Activated B cell treated with CpG ODN at 0.5 μM for 24 hours (primary cell): ENCODE data around the gene PRM1. TPM values are rescaled to one million over a fixed set of nuclear protein-coding genes. Genes with fewer than 3 reads are reported as not detected.

ENCODE experiments used
- ATAC-seq: fragments of 200-7000 bp; cut with Tn5 transposase; one replicate; pipeline ENCODE4 v1.10.0; 2021; ENCODE audit warnings: low read depth, mild to moderate bottlenecking, moderate library complexity
- CTCF ChIA-PET: fragments of 350-600 bp; sonication (Branson Sonifier 250); formaldehyde crosslinking; loops from one replicate; lab custom pipeline; 2021; ENCODE audit warnings: antibody characterized with exemption; lab: Charles Lee
- POLR2A ChIA-PET: fragments of 350-600 bp; sonication (Branson Sonifier 250); formaldehyde crosslinking; loops from one replicate; lab custom pipeline; 2021; ENCODE audit warnings: antibody characterized with exemption; lab: Charles Lee
- DNase-seq: peaks from one replicate; pipeline ENCODE4 v3.0.0; 2022
- H3K27ac Mint-ChIP-seq: one replicate; pipeline ENCODE4 v1.8.0; 2020; ENCODE audit warnings: mixed read lengths
- H3K27me3 Mint-ChIP-seq: one replicate; pipeline ENCODE4 v1.8.0; 2021; ENCODE audit warnings: mixed read lengths
- H3K36me3 Mint-ChIP-seq: one replicate; pipeline ENCODE4 v1.8.0; 2021; ENCODE audit warnings: low read depth, mixed read lengths
- H3K4me1 Mint-ChIP-seq: one replicate; pipeline ENCODE4 v1.8.0; 2021; ENCODE audit warnings: mixed read lengths
- H3K4me3 Mint-ChIP-seq: one replicate; pipeline ENCODE4 v1.8.0; 2020; ENCODE audit warnings: mild to moderate bottlenecking, mixed read lengths
- H3K9me3 Mint-ChIP-seq: one replicate; pipeline ENCODE4 v1.8.0; 2020; ENCODE audit warnings: mixed read lengths
- CTCF ChIP-seq: fragments of 200-600 bp; IDR thresholded peaks from one replicate; pipeline ENCODE4 v1.8.0; 2022; ENCODE audit warnings: antibody characterized with exemption, mild to moderate bottlenecking
- intact Hi-C: fragments of 100-400 bp; cut with micrococcal nuclease; formaldehyde crosslinking; loops from one replicate; pipeline ENCODE4 v1.15.1; 2024
- total RNA-seq: library from RNA; stranded (reverse); gene quantifications from 2 replicates; pipeline ENCODE4 v1.2.3, GENCODE V29; 2022

PRM1 gene
- total RNA-seq, 1 donor from 2014 or later: not detected

- H3K27ac Mint-ChIP-seq: no peak overlapping the region
Measured at GRCh38 chr16:11273721-11274324, 7.3 kb downstream of the PRM1 start.

GRCh38 chr16:11272921-11273720 lies 8.0 kb downstream of the PRM1 start, which contains the start of gene PRM3:
TSS of gene PRM3 (minus strand) at chr16:11273629. CDS start at chr16:11273595, 34 bp downstream.
- Mint-ChIP-seq H3K36me3 (no peaks in the 10 kb centered on the region), H3K4me1 (no peaks in the 10 kb centered on the region), H3K27ac (no peak within 1 kb of the TSS), H3K27me3 (no peaks in the 10 kb centered on the region), H3K4me3 (no peak within 1 kb of the TSS), H3K9me3 (no peaks in the 10 kb centered on the region)
- ChIA-PET CTCF (interaction anchor here (1.1 kb wide), 1 partner anchor 9 kb away, joined by 3 read pairs; no protein-coding TSS in a partner anchor), POLR2A (interaction anchor here (0.6 to 1.9 kb wide), 3 partner anchors 19 to 82 kb away, joined by 3 to 9 read pairs (median 4); no protein-coding TSS in a partner anchor)
- ATAC-seq (no peak), DNase-seq (no peak)
- intact Hi-C loops: no loop called here
- TF ChIP-seq CTCF: no peak

More at GRCh38 chr16:11273721-11274324, 7.3 kb downstream of the PRM1 start:
- no peaks in the 10 kb centered on the region for H3K27me3 Mint-ChIP-seq
- H3K36me3 Mint-ChIP-seq: no peaks in the 10 kb centered on the region
- POLR2A ChIA-PET: interaction anchor here (0.6 to 1.9 kb wide), 3 partner anchors 52 to 201 kb away, joined by 3 to 5 read pairs (median 4); no protein-coding TSS in a partner anchor
- H3K4me3 Mint-ChIP-seq: no peak overlapping the region
- TF ChIP-seq CTCF: no peak
- intact Hi-C loops: no loop called here
- CTCF ChIA-PET: no interaction called here
- no peaks in the 10 kb centered on the region for H3K9me3 Mint-ChIP-seq
- ATAC-seq (no peak), DNase-seq (no peak)
- peaks cover 2% of the 10 kb centered on the region for H3K4me1 Mint-ChIP-seq

- Mint-ChIP-seq H3K27me3 (no peaks in the 10 kb centered on the region), H3K4me3 (no peak overlapping the region), H3K36me3 (no peaks in the 10 kb centered on the region), H3K27ac (no peak overlapping the region), H3K9me3 (no peaks in the 10 kb centered on the region), H3K4me1 (no peaks in the 10 kb centered on the region)
- ATAC-seq: no peak
- no peak for TF ChIP-seq CTCF
- DNase-seq: no peak
- ChIA-PET POLR2A (interaction anchor here (0.6 to 0.9 kb wide), 2 partner anchors 20 to 24 kb away, joined by 3 to 9 read pairs; no protein-coding TSS in a partner anchor), CTCF (interaction anchor here (1.1 kb wide), 1 partner anchor 9 kb away, joined by 3 read pairs; no protein-coding TSS in a partner anchor)
- intact Hi-C loops: no loop called here
Measured at GRCh38 chr16:11272484-11272883, 8.6 kb downstream of the PRM1 start.

GRCh38 chr16:11271610-11272009 lies 9.5 kb downstream of the PRM1 start:
- ATAC-seq (no peak), DNase-seq (no peak)
- H3K4me3 Mint-ChIP-seq: no peak overlapping the region
- no peaks in the 10 kb centered on the region for H3K4me1 Mint-ChIP-seq
- H3K36me3 Mint-ChIP-seq: no peaks in the 10 kb centered on the region
- ChIA-PET CTCF (no interaction called here), POLR2A (interaction anchor here (0.6 to 1.1 kb wide), 2 partner anchors 14 to 20 kb away, joined by 3 to 5 read pairs; no protein-coding TSS in a partner anchor)
- no peaks in the 10 kb centered on the region for H3K27me3 Mint-ChIP-seq
- no peak overlapping the region for H3K27ac Mint-ChIP-seq
- no peaks in the 10 kb centered on the region for H3K9me3 Mint-ChIP-seq
- intact Hi-C loops: no loop called here
- TF ChIP-seq CTCF: no peak
